Breast epithelium (tissue), 4 donors: ENCODE data around the gene RAB33B. TPM values are rescaled to one million over a fixed set of nuclear protein-coding genes. Genes with fewer than 3 reads are reported as not detected.

ENCODE experiments used
- DNase-seq, 2 donors: peaks; one replicate each; pipeline ENCODE4 v3.0.0-alpha.2; 2019; ENCODE audit warnings: low spot score in 2 of 2
- H3K27ac ChIP-seq, 2 donors: fragments of 200-600 bp; sonication (generic) in 1 of 2; one replicate each; pipeline ENCODE4 v1.5.1; 2016 to 2019; ENCODE audit warnings: mild to moderate bottlenecking in 1 of 2
- H3K27me3 ChIP-seq, 2 donors: fragments of 200-600 bp; sonication (generic) in 1 of 2; one replicate each; pipeline versions ENCODE4 v1.5.1 to v1.6.0; 2017 to 2019; ENCODE audit warnings: control low read depth in 1 of 2, mild to moderate bottlenecking in 1 of 2
- H3K36me3 ChIP-seq: fragments of 200-600 bp; one replicate; pipeline ENCODE4 v1.5.1; 2019
- H3K4me1 ChIP-seq, 2 donors: fragments of 200-600 bp; sonication (generic); one replicate each; pipeline ENCODE4 v1.5.1; 2016 to 2019; ENCODE audit warnings: control low read depth in 1 of 2
- H3K4me3 ChIP-seq, 3 donors: fragments of 200-600 bp; sonication (generic); 1 replicate in 2 of 3; 2 replicates in 1 of 3; pipeline ENCODE4 v1.5.1; 2016 to 2019; ENCODE audit warnings: mild to moderate bottlenecking in 3 of 3, moderate library complexity in 2 of 3
- H3K9me3 ChIP-seq, 2 donors: fragments of 200-600 bp; sonication (generic) in 1 of 2; one replicate each; pipeline ENCODE4 v1.5.1; 2016 to 2019; ENCODE audit warnings: control low read depth in 1 of 2
- POLR2A ChIP-seq: fragments of 450-650 bp; IDR thresholded peaks from one replicate; pipeline ENCODE4 v1.6.1; 2016; ENCODE audit warnings: antibody characterized with exemption, mild to moderate bottlenecking, moderate library complexity
- POLR2AphosphoS5 ChIP-seq, 3 donors: sonication (generic); formaldehyde crosslinking; IDR thresholded peaks; one replicate each; pipeline ENCODE4 v1.6.1; 2017; ENCODE audit warnings: antibody characterized with exemption in 3 of 3
- intact Hi-C: fragments of 100-400 bp; cut with DNase I; formaldehyde crosslinking; loops from one replicate; pipeline ENCODE4 v1.15.1; 2023; ENCODE audit warnings: low total_unique reads
- total RNA-seq, 3 donors: library from RNA; depleted of rRNA; stranded (reverse); fragments of >200 nt; gene quantifications; one replicate each; pipeline ENCODE4 v1.1.0, GENCODE V29; 2016
- TF ChIP-seq, protein P1 (sequence below), 3 donors: fragments of 450-650 bp; IDR thresholded peaks; one replicate each; pipeline ENCODE4 v1.5.1; 2016 to 2017; ENCODE audit warnings: antibody characterized with exemption in 3 of 3, mild to moderate bottlenecking in 3 of 3, moderate library complexity in 3 of 3

Gene RAB33B
- total RNA-seq, 3 donors from 2014 or later, result 13.1 to 15.8 (median 13.4) TPM

GRCh38 chr4:139524062-139524631 is 70.2 kb downstream of the RAB33B start:
- H3K27me3 ChIP-seq, result no peaks in the 10 kb centered on the region
- intact Hi-C loops, result no loop called here
- no peaks in the 10 kb centered on the region for H3K36me3 ChIP-seq
- TF ChIP-seq POLR2AphosphoS5 (IDR thresholded peaks at IDR 0.05) (no peak), POLR2A (no peak)
- TF ChIP-seq, protein P1, sequence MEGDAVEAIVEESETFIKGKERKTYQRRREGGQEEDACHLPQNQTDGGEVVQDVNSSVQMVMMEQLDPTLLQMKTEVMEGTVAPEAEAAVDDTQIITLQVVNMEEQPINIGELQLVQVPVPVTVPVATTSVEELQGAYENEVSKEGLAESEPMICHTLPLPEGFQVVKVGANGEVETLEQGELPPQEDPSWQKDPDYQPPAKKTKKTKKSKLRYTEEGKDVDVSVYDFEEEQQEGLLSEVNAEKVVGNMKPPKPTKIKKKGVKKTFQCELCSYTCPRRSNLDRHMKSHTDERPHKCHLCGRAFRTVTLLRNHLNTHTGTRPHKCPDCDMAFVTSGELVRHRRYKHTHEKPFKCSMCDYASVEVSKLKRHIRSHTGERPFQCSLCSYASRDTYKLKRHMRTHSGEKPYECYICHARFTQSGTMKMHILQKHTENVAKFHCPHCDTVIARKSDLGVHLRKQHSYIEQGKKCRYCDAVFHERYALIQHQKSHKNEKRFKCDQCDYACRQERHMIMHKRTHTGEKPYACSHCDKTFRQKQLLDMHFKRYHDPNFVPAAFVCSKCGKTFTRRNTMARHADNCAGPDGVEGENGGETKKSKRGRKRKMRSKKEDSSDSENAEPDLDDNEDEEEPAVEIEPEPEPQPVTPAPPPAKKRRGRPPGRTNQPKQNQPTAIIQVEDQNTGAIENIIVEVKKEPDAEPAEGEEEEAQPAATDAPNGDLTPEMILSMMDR (IDR thresholded peaks at IDR 0.05), result no peak
- H3K27ac ChIP-seq, result no peak overlapping the region
- no peaks in the 10 kb centered on the region for H3K9me3 ChIP-seq
- no peak for DNase-seq
- no peaks in the 10 kb centered on the region for H3K4me1 ChIP-seq
- no peak overlapping the region for H3K4me3 ChIP-seq

DNA sequence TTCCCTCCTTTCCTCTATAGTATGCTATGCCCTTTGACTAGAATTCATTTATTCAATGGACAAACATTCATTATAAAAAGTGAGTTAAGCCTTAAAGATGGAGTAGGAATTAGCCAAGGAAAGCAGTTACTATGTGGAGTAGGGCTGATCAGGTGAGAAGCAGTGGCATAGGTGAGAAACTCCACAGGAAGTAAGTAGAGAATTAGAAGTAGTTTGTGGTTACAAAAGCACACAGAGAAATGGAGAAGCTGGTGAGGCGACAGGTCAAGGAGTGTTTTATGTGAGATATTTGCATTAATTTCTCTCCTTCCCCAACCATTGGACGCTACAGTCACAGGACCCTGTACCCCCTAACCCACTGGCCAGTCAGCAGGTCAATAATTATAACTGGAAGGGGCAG is 71.5 kb downstream of the RAB33B start:
- intact Hi-C loops, result no loop called here
- H3K9me3 ChIP-seq, result no peaks in the 10 kb centered on the region
- DNase-seq, result no peak
- no peak overlapping the region for H3K4me3 ChIP-seq
- no peak overlapping the region for H3K27ac ChIP-seq
- H3K36me3 ChIP-seq, result no peaks in the 10 kb centered on the region
- TF ChIP-seq, protein P1 (IDR thresholded peaks at IDR 0.05), result no peak
- no peak for TF ChIP-seq POLR2AphosphoS5 (IDR thresholded peaks at IDR 0.05)
- TF ChIP-seq POLR2A, result no peak
- H3K4me1 ChIP-seq, result no peaks in the 10 kb centered on the region
- H3K27me3 ChIP-seq, result no peaks in the 10 kb centered on the region

Other genes with a start within 250 kb of the RAB33B start
- 1 to 10 TPM in 2 of 3 donors, not detected in 1; 1.6 to 3.8 TPM for gene MGARP, start 173.9 kb upstream of the RAB33B start, total RNA-seq
- 10 to 100 TPM; 28.5 to 49.9 (median 34.1) TPM for gene NAA15, start 152.6 kb upstream of the RAB33B start, total RNA-seq
- gene NDUFC1, start 151.6 kb upstream of the RAB33B start, total RNA-seq, result 10 to 100 TPM; 26.2 to 42.7 (median 35.0) TPM
- 100 to 1,000 TPM in 1 of 3 donors, 10 to 100 TPM in 2; 54.9 to 100 (median 63.6) TPM for gene SETD7, start 102.1 kb downstream of the RAB33B start, total RNA-seq
- 10 to 100 TPM; 29.1 to 58.7 (median 50.5) TPM for gene MGST2, start 211.7 kb downstream of the RAB33B start, total RNA-seq